Liver (tissue), 9 donors: ENCODE data around the gene MACROH2A1. TPM values are rescaled to one million over a fixed set of nuclear protein-coding genes. Genes with fewer than 3 reads are reported as not detected.

Source experiments
- DNase-seq: peaks from one replicate; pipeline ENCODE4 v3.0.0-alpha.2; 2017; ENCODE audit warnings: low spot score
- H3K27ac ChIP-seq, 2 donors: one replicate each; pipeline ENCODE4 v1.7.0; 2013; ENCODE audit warnings: inconsistent platforms in 2 of 2, low read length in 2 of 2, control low read depth in 1 of 2, low read depth in 1 of 2, mild to moderate bottlenecking in 1 of 2
- H3K27me3 ChIP-seq, 4 donors: one replicate each; pipeline versions ENCODE4 v1.6.1 to v1.7.0; 2013; ENCODE audit warnings: low read length in 3 of 4, inconsistent platforms in 1 of 4, mild to moderate bottlenecking in 1 of 4, moderate library complexity in 1 of 4; ENCODE audit not compliant: control insufficient read depth in 4 of 4, insufficient read depth in 4 of 4
- H3K36me3 ChIP-seq, 4 donors: one replicate each; pipeline versions ENCODE4 v1.6.1 to v1.7.0; 2013; ENCODE audit warnings: low read length in 3 of 4, mild to moderate bottlenecking in 3 of 4, low read depth in 1 of 4, moderate library complexity in 1 of 4; ENCODE audit not compliant: control insufficient read depth in 4 of 4, insufficient read depth in 3 of 4
- H3K4me1 ChIP-seq, 4 donors: one replicate each; pipeline versions ENCODE4 v1.6.1 to v1.7.0; 2013; ENCODE audit warnings: low read length in 3 of 4, mild to moderate bottlenecking in 3 of 4, moderate library complexity in 1 of 4; ENCODE audit not compliant: control insufficient read depth in 4 of 4, insufficient read depth in 4 of 4
- H3K4me3 ChIP-seq, 3 donors: one replicate each; pipeline versions ENCODE4 v1.6.1 to v1.7.0; 2013; ENCODE audit warnings: low read length in 3 of 3, control low read depth in 1 of 3, low read depth in 1 of 3, mild to moderate bottlenecking in 1 of 3
- H3K9ac ChIP-seq, 2 donors: one replicate each; pipeline ENCODE4 v1.7.0; 2013; ENCODE audit warnings: low read length in 2 of 2, mild to moderate bottlenecking in 2 of 2, moderate library complexity in 2 of 2, control low read depth in 1 of 2, low read depth in 1 of 2
- H3K9me3 ChIP-seq, 4 donors: one replicate each; pipeline versions ENCODE4 v1.6.1 to v1.7.0; 2013; ENCODE audit warnings: low read length in 3 of 4; ENCODE audit not compliant: control insufficient read depth in 4 of 4
- EGR1 ChIP-seq, 2 donors: IDR thresholded peaks; 2 replicates each; pipeline ENCODE4 v1.6.1; 2016 to 2018; ENCODE audit warnings: antibody characterized with exemption in 2 of 2, low read depth in 2 of 2
- FOXA1 ChIP-seq: IDR thresholded peaks from 2 replicates; pipeline ENCODE4 v1.6.1; 2016; ENCODE audit warnings: antibody characterized with exemption
- FOXA2 ChIP-seq: IDR thresholded peaks from 2 replicates; pipeline ENCODE4 v1.6.1; 2016; ENCODE audit warnings: antibody characterized with exemption
- GABPA ChIP-seq, 2 donors: IDR thresholded peaks in 1 of 2; conservative IDR thresholded peaks in 1 of 2; 2 replicates each; pipeline ENCODE4 v1.6.1; 2016; ENCODE audit warnings: antibody characterized with exemption in 2 of 2, mild to moderate bottlenecking in 1 of 2, moderate library complexity in 1 of 2
- HNF4A ChIP-seq, 2 donors: conservative IDR thresholded peaks; 2 replicates each; pipeline ENCODE4 v1.6.1; 2016; ENCODE audit warnings: antibody characterized with exemption in 2 of 2, mild to moderate bottlenecking in 2 of 2
- HNF4G ChIP-seq: IDR thresholded peaks from 2 replicates; pipeline ENCODE4 v1.6.1; 2016; ENCODE audit warnings: antibody characterized with exemption
- JUND ChIP-seq, 2 donors: IDR thresholded peaks; 2 replicates each; pipeline ENCODE4 v1.6.1; 2016; ENCODE audit warnings: antibody characterized with exemption in 2 of 2
- NR2F2 ChIP-seq: IDR thresholded peaks from 2 replicates; pipeline ENCODE4 v1.6.1; 2016; ENCODE audit warnings: antibody characterized with exemption
- RAD21 ChIP-seq, 2 donors: IDR thresholded peaks; 2 replicates each; pipeline ENCODE4 v1.6.1; 2016; ENCODE audit warnings: antibody characterized with exemption in 2 of 2, mild to moderate bottlenecking in 2 of 2
- RXRA ChIP-seq, 2 donors: IDR thresholded peaks; 2 replicates each; pipeline ENCODE4 v1.6.1; 2017 to 2018; ENCODE audit warnings: antibody characterized with exemption in 2 of 2, mild to moderate bottlenecking in 1 of 2
- SP1 ChIP-seq: IDR thresholded peaks from 2 replicates; pipeline ENCODE4 v1.6.1; 2018; ENCODE audit warnings: antibody characterized with exemption, mild to moderate bottlenecking
- TAF1 ChIP-seq: conservative IDR thresholded peaks from 2 replicates; pipeline ENCODE4 v1.6.1; 2016; ENCODE audit warnings: antibody characterized with exemption, mild to moderate bottlenecking
- YY1 ChIP-seq: IDR thresholded peaks from 2 replicates; pipeline ENCODE4 v1.6.1; 2016; ENCODE audit warnings: antibody characterized with exemption, mild to moderate bottlenecking
- WGBS: extraction: QIAGEN DNeasy Blood & Tissue Kit; methylation state at CpG from one replicate; pipeline ENCODE4 v1.1.7; 2013; 5-methylcytosine and 5-hydroxymethylcytosine counted together
- polyA plus RNA-seq, 2 donors: library from polyadenylated mRNA; stranded (reverse) in 1 of 2; unstranded in 1 of 2; fragments of 200-250 nt in 1 of 2; fragments of >200 nt in 1 of 2; fragmentation: Nextera tagmentation in 1 of 2; extraction: Ambion mirVana in 1 of 2; gene quantifications; one replicate each; pipeline versions ENCODE4 v1.2.1 to v1.2.3, GENCODE V29; 2013 to 2015
- total RNA-seq, 2 donors: library from RNA; depleted of rRNA; stranded (reverse); fragments of >200 nt; gene quantifications; one replicate each; pipeline ENCODE4 v1.2.3, GENCODE V29; 2014
- TF ChIP-seq, protein P1 (sequence below): IDR thresholded peaks from 2 replicates; pipeline ENCODE4 v1.6.1; 2016; ENCODE audit warnings: antibody characterized with exemption
- TF ChIP-seq, protein P2 (sequence below): IDR thresholded peaks from 2 replicates; pipeline ENCODE4 v1.6.1; 2016; ENCODE audit warnings: antibody characterized with exemption
- TF ChIP-seq, protein P3 (sequence below): IDR thresholded peaks from 2 replicates; pipeline ENCODE4 v1.6.1; 2016; ENCODE audit warnings: antibody characterized with exemption, mild to moderate bottlenecking
- TF ChIP-seq, protein P4 (sequence below): IDR thresholded peaks from 2 replicates; pipeline ENCODE4 v1.6.1; 2016; ENCODE audit warnings: antibody characterized with exemption
- donor health status: healthy.
- donor health status: healthy.
- donor health status: healthy.
- donor health status: healthy.
- donor health status: healthy.

Gene MACROH2A1
- total and polyA plus RNA-seq, 4 donors: 33.7 to 113 (median 62.7) TPM

DNA sequence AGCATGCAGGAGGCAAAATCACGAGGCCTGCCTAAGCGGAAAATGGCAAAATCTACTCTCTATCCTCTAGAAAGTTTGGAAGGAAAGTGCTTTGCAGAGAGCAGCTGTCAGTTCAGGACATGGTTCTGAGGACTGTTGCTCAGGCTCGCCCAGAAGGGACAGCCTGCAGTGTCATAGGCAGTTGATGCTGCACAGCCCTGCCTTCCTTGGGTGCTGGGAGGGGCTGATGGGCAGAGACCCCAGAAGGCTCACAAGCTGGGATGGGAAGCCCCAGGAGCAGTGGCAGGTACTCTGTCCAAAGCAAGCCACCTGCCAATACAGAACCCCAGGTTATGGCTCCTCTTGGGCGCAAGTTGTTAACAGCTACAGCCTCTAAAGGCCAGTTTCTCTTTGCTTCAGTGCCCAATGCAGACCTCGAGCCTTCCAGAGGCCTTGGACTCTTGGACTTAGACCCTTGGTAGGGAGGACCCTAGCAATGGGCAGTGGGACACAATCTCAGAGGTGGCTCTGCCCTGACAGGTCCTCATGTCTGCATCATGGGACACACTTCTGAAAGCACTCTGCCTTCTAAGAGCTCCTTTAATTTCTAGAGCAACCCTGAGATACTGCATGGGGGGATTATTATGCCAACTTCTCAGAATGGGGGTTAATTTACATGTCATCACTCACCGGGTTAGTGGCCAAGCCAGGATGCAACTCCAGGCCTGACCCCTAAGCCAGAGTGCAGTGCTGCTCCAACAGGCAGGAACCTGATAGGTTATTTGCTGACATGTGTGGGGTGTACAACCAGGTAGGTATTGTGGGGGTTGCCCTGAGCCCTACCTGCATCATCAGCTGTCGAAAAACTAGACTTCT, 57.1 kb downstream of the MACROH2A1 start:
- 90% methylated on average over 7 of the region's 7 CpGs for WGBS
- Histone ChIP-seq H3K4me3 (no peak overlapping the region), H3K4me1 (no peaks in the 10 kb centered on the region), H3K36me3 (peaks cover 8 to 90% (median 53%) of the 10 kb centered on the region in 4 donors), H3K27ac (no peak overlapping the region), H3K9ac (no peak overlapping the region), H3K9me3 (no peaks in the 10 kb centered on the region), H3K27me3 (no peaks in the 10 kb centered on the region)
- DNase-seq: no peak
- TF ChIP-seq, protein P1, sequence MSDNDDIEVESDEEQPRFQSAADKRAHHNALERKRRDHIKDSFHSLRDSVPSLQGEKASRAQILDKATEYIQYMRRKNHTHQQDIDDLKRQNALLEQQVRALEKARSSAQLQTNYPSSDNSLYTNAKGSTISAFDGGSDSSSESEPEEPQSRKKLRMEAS: no peak
- TF ChIP-seq FOXA1 (no peak), TAF1 (no peak), YY1 (no peak), JUND (IDR thresholded peaks at IDR 0.05) (no peak), RAD21 (IDR thresholded peaks at IDR 0.05) (no peak), EGR1 (IDR thresholded peaks at IDR 0.05; ENCODE audit: low read depth in 2 of 2) (no peak), SP1 (no peak), RXRA (IDR thresholded peaks at IDR 0.05) (no peak), FOXA2 (no peak), GABPA (IDR thresholded peaks at IDR 0.05 in 1 of 2, conservative IDR thresholded peaks at IDR 0.05 in 1 of 2) (no peak), HNF4G (no peak), HNF4A (conservative IDR thresholded peaks at IDR 0.05) (no peak), NR2F2 (no peak)
- TF ChIP-seq, protein P2, sequence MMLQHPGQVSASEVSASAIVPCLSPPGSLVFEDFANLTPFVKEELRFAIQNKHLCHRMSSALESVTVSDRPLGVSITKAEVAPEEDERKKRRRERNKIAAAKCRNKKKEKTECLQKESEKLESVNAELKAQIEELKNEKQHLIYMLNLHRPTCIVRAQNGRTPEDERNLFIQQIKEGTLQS: no peak
- TF ChIP-seq, protein P3, sequence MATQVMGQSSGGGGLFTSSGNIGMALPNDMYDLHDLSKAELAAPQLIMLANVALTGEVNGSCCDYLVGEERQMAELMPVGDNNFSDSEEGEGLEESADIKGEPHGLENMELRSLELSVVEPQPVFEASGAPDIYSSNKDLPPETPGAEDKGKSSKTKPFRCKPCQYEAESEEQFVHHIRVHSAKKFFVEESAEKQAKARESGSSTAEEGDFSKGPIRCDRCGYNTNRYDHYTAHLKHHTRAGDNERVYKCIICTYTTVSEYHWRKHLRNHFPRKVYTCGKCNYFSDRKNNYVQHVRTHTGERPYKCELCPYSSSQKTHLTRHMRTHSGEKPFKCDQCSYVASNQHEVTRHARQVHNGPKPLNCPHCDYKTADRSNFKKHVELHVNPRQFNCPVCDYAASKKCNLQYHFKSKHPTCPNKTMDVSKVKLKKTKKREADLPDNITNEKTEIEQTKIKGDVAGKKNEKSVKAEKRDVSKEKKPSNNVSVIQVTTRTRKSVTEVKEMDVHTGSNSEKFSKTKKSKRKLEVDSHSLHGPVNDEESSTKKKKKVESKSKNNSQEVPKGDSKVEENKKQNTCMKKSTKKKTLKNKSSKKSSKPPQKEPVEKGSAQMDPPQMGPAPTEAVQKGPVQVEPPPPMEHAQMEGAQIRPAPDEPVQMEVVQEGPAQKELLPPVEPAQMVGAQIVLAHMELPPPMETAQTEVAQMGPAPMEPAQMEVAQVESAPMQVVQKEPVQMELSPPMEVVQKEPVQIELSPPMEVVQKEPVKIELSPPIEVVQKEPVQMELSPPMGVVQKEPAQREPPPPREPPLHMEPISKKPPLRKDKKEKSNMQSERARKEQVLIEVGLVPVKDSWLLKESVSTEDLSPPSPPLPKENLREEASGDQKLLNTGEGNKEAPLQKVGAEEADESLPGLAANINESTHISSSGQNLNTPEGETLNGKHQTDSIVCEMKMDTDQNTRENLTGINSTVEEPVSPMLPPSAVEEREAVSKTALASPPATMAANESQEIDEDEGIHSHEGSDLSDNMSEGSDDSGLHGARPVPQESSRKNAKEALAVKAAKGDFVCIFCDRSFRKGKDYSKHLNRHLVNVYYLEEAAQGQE: no peak
- TF ChIP-seq, protein P4, sequence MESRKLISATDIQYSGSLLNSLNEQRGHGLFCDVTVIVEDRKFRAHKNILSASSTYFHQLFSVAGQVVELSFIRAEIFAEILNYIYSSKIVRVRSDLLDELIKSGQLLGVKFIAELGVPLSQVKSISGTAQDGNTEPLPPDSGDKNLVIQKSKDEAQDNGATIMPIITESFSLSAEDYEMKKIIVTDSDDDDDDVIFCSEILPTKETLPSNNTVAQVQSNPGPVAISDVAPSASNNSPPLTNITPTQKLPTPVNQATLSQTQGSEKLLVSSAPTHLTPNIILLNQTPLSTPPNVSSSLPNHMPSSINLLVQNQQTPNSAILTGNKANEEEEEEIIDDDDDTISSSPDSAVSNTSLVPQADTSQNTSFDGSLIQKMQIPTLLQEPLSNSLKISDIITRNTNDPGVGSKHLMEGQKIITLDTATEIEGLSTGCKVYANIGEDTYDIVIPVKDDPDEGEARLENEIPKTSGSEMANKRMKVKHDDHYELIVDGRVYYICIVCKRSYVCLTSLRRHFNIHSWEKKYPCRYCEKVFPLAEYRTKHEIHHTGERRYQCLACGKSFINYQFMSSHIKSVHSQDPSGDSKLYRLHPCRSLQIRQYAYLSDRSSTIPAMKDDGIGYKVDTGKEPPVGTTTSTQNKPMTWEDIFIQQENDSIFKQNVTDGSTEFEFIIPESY: no peak
